Gastrocnemius medialis (tissue), 4 donors: Measurements from ENCODE around the gene PRKD1.

Experiments used
- CTCF ChIP-seq, 5 experiments: fragments of 450-650 bp in 3 of 5; fragments of 200-600 bp in 2 of 5; sonication (generic) in 2 of 5; IDR thresholded peaks in 4 of 5; conservative IDR thresholded peaks in 1 of 5; 1 replicate in 4 of 5; 2 replicates in 1 of 5; pipeline ENCODE4 v1.5.1; 2016 to 2019; ENCODE audit warnings: antibody characterized with exemption in 5 of 5, mild to moderate bottlenecking in 3 of 5, moderate library complexity in 3 of 5
- POLR2A ChIP-seq, 2 donors: fragments of 450-650 bp; IDR thresholded peaks; one replicate each; pipeline ENCODE4 v1.6.1; 2017; ENCODE audit warnings: antibody characterized with exemption in 2 of 2, mild to moderate bottlenecking in 2 of 2, moderate library complexity in 2 of 2

- TF ChIP-seq CTCF (IDR thresholded peaks at IDR 0.05 in 4 of 5, conservative IDR thresholded peaks at IDR 0.05 in 1 of 5) (no peak), POLR2A (IDR thresholded peaks at IDR 0.05) (no peak)
Measured at GRCh38 chr14:29682789-29683188, 244.9 kb downstream of the PRKD1 start.
